ENCODE measurements around the gene SUGP1. TPM values are rescaled to one million over a fixed set of nuclear protein-coding genes. Genes with fewer than 3 reads are reported as not detected.
A peak's percentile ranks its signal among the peaks of the same experiment; 100 is the strongest.

The SUGP1 gene
- total RNA-seq, 2 donors from 2014 or later = 50.2 to 51.1 TPM

DNA sequence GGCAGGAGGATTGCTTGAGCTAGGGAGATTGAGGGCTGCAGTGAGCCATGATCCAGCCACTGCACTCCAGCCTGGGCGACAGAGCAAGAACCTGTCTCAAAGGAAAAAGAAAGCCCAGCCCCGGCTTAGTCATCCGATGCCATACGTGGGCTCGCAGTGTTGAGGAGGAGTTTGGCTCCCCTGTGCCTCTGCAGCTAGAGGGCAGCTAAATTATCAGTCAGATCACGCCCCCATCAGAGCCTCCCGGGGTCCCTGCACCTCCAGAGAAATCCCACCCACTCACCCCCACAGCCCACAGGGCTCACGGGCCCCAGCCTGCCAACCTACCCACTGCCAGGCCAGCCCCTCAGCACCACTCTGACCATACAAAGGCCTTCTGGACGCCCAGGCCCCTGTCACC, 28.0 kb upstream of the SUGP1 start:
- H3K4me1 Mint-ChIP-seq = no peaks in the 10 kb centered on the region
- no peaks in the 10 kb centered on the region for H3K9me3 Mint-ChIP-seq
- no peak overlapping the region for H3K4me3 Mint-ChIP-seq
- H3K27me3 Mint-ChIP-seq = no peaks in the 10 kb centered on the region
- no peak overlapping the region for H3K27ac Mint-ChIP-seq
- peaks cover 66% of the 10 kb centered on the region for H3K36me3 Mint-ChIP-seq (ENCODE audit: low read depth)
- no peak for ATAC-seq (replicated peaks)

- Mint-ChIP-seq H3K27me3 (no peaks in the 10 kb centered on the region), H3K4me1 (no peaks in the 10 kb centered on the region), H3K27ac (no peak overlapping the region), H3K36me3 (ENCODE audit: low read depth) (peaks cover 68% of the 10 kb centered on the region), H3K4me3 (no peak overlapping the region), H3K9me3 (no peaks in the 10 kb centered on the region)
- ATAC-seq (replicated peaks) = no peak
These were observed 27.2 kb upstream of the SUGP1 start for GRCh38 chr19:19347401-19348110.

DNA sequence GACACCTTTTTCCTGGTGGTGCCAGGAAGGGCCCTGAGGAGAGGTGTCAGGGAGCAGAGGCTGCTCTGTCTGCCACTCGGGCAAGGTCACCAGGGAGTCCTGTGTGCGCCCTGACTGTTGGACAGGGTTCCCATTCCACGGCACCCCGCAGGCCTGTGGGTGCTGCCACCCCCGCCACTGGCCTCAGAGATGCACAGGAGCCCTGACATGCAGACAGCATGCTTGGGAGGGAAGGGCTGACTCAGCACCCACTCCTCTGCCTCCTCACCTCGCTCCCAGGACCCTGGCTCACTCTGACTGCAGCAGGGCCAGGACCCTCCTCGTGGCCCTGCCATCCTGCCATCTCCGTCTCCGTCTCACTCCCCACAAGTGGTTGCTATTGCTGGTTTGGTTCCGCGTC, 25.7 kb upstream of the SUGP1 start:
- Mint-ChIP-seq H3K4me3 (no peak overlapping the region), H3K36me3 (ENCODE audit: low read depth) (peaks cover 72% of the 10 kb centered on the region), H3K4me1 (no peaks in the 10 kb centered on the region), H3K27me3 (no peaks in the 10 kb centered on the region), H3K27ac (peak overlapping the region; percentile 48), H3K9me3 (no peaks in the 10 kb centered on the region)
- no peak for ATAC-seq (replicated peaks)

- H3K4me1 Mint-ChIP-seq = no peaks in the 10 kb centered on the region
- no peaks in the 10 kb centered on the region for H3K9me3 Mint-ChIP-seq
- H3K36me3 Mint-ChIP-seq (ENCODE audit: low read depth) = peaks cover 69% of the 10 kb centered on the region
- ATAC-seq (replicated peaks) = no peak
- no peaks in the 10 kb centered on the region for H3K27me3 Mint-ChIP-seq
- H3K27ac Mint-ChIP-seq = no peak overlapping the region
- H3K4me3 Mint-ChIP-seq = no peak overlapping the region
These were observed 24.9 kb upstream of the SUGP1 start for GRCh38 chr19:19345232-19345631.

DNA sequence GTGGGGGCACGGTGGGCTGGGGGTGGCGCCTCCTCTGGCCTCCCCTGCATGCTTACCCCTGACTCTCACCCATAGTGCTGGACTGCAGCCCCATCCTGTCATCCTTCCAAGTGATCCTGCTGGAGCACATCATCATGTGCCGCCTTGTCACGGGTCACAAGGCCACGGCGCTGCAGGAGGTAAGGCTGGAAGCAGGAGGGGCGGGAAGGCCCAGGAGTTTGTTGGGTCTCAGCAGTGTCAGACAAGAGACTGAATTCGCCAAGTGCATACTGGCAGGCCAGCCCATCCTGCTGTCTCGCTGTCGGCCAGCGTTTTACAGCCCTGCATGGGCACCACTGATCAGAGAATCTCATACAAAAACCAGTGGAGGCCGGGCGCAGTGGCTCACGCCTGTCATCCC, 23.5 kb upstream of the SUGP1 start:
- Mint-ChIP-seq H3K27ac (no peak overlapping the region), H3K4me1 (no peaks in the 10 kb centered on the region), H3K4me3 (no peak overlapping the region), H3K36me3 (ENCODE audit: low read depth) (peaks cover 61% of the 10 kb centered on the region), H3K9me3 (no peaks in the 10 kb centered on the region), H3K27me3 (no peaks in the 10 kb centered on the region)
- ATAC-seq (replicated peaks) = no peak

DNA sequence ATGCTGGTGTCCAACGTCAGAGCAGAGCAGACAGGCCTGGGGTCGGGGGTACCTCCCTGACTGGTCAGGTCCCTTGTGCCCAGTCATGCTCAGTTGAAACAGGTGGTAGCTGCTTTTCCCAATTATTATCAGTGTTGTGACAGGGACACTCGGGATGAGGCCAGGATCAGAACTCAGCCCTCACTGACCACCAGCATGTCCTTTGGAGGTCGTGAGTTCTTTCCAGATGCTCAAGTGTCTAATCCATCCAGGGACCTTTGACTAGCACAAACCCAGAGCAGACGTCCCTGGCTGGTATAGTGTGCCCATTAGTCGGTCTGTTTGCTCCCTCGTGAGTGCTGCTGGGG, 22.7 kb upstream of the SUGP1 start:
- H3K4me3 Mint-ChIP-seq = no peak overlapping the region
- no peaks in the 10 kb centered on the region for H3K9me3 Mint-ChIP-seq
- peaks cover 68% of the 10 kb centered on the region for H3K36me3 Mint-ChIP-seq (ENCODE audit: low read depth)
- no peaks in the 10 kb centered on the region for H3K4me1 Mint-ChIP-seq
- H3K27me3 Mint-ChIP-seq = no peaks in the 10 kb centered on the region
- H3K27ac Mint-ChIP-seq = no peak overlapping the region
- no peak for ATAC-seq (replicated peaks)

DNA sequence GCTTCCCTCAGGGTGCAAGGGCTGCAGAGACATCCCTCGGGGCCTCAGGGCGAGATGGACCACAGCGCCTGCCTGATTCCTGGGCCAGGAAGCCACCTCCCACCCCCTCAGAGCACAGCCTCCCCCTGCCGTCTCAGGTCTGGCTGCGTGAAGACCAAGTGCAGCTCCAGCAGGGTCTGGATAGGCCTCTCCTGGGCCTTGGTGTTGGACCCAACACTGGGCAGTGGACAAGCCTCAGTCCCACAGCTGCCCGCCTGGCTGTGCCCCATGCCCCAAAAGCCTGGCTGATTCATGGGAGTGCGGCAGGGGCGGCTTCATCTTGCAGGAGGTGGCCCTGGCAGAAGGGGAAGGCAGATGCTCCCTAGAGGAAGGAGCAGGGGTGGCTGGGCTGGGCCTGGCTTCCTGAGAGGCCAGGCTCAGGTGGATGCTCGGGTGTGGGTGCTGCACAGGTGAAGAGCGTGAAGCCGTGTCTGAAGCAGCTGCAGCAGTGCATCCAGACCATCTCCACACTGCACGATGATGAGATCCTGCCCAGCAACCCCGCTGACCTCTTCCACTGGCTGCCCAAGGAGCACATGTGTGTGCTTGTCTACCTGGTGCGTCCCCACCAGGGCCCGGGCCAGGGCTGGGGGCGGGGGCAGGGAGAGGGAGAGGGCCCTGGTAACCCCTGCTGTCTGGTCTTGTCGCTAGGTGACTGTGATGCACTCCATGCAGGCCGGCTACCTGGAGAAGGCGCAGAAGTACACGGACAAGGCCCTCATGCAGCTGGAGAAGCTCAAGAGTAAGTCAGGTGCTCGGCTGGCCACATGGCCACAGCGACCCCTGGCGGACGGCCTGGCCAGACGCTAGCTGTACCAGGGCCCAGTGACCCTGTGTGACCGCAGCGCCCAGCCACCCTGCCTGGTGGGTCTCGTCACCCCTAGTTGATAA, 22.0 kb upstream of the SUGP1 start:
- no peak overlapping the region for H3K27ac Mint-ChIP-seq
- H3K9me3 Mint-ChIP-seq = no peaks in the 10 kb centered on the region
- no peaks in the 10 kb centered on the region for H3K27me3 Mint-ChIP-seq
- no peak overlapping the region for H3K4me3 Mint-ChIP-seq
- H3K4me1 Mint-ChIP-seq = no peaks in the 10 kb centered on the region
- peak; percentile 28 for ATAC-seq (replicated peaks)
- peaks cover 73% of the 10 kb centered on the region for H3K36me3 Mint-ChIP-seq (ENCODE audit: low read depth)

- no peaks in the 10 kb centered on the region for H3K9me3 Mint-ChIP-seq
- no peak for ATAC-seq (replicated peaks)
- H3K4me3 Mint-ChIP-seq = no peak overlapping the region
- peaks cover 73% of the 10 kb centered on the region for H3K36me3 Mint-ChIP-seq (ENCODE audit: low read depth)
- H3K4me1 Mint-ChIP-seq = no peaks in the 10 kb centered on the region
- no peaks in the 10 kb centered on the region for H3K27me3 Mint-ChIP-seq
- no peak overlapping the region for H3K27ac Mint-ChIP-seq
These were observed 20.7 kb upstream of the SUGP1 start for GRCh38 chr19:19341026-19341425.

DNA sequence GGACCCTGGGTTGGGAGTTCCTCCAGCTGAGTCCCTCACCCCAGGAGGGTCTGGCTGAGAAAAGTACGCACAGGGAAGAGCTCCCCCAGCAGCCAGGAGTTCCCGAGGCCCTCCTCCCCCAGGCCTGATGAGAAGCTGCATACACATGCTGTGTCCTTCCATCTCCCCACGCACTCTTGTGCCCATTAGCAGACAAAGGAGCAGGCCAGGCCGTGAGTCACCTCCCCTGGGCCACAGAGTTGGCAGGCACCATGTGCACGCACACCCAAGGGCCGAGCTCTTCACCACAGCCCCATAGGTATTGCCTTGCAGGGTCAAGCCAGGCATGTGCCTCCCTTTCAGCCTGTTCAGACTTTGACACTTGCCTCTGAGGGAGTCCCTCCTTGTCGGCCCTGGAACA, 17.8 kb upstream of the SUGP1 start:
- no peak overlapping the region for H3K27ac Mint-ChIP-seq
- H3K9me3 Mint-ChIP-seq = no peaks in the 10 kb centered on the region
- H3K4me1 Mint-ChIP-seq = no peaks in the 10 kb centered on the region
- no peak for ATAC-seq (replicated peaks)
- H3K27me3 Mint-ChIP-seq = no peaks in the 10 kb centered on the region
- no peak overlapping the region for H3K4me3 Mint-ChIP-seq
- H3K36me3 Mint-ChIP-seq (ENCODE audit: low read depth) = peaks cover 67% of the 10 kb centered on the region

- Mint-ChIP-seq H3K27ac (no peak overlapping the region), H3K9me3 (no peaks in the 10 kb centered on the region), H3K27me3 (no peaks in the 10 kb centered on the region), H3K4me1 (no peaks in the 10 kb centered on the region), H3K4me3 (no peak overlapping the region), H3K36me3 (ENCODE audit: low read depth) (peaks cover 58% of the 10 kb centered on the region)
- ATAC-seq (replicated peaks) = no peak
These were observed 16.8 kb upstream of the SUGP1 start for GRCh38 chr19:19337120-19337519.

DNA sequence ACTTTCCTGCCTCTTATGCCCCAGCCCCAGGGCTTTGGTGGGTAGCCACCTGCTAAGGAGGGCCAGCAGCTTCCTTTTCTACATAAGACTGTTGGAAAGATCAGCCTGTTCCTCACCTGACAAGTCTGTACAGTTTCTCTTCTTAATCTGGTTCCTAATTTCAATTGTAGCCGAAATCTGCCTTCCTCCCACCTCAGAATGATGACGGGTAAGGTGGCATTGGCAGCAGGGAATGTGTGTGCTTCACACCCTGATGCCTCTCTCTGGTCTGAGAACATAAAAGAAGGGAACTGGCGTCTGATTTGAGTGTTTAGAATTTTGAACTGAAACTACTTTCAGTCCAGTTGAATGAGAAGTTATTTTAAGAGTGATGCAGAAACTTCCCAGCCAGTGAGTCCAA, 16.3 kb upstream of the SUGP1 start:
- Mint-ChIP-seq H3K4me1 (no peaks in the 10 kb centered on the region), H3K27ac (no peak overlapping the region), H3K36me3 (ENCODE audit: low read depth) (peaks cover 57% of the 10 kb centered on the region), H3K27me3 (no peaks in the 10 kb centered on the region), H3K9me3 (no peaks in the 10 kb centered on the region), H3K4me3 (no peak overlapping the region)
- no peak for ATAC-seq (replicated peaks)

DNA sequence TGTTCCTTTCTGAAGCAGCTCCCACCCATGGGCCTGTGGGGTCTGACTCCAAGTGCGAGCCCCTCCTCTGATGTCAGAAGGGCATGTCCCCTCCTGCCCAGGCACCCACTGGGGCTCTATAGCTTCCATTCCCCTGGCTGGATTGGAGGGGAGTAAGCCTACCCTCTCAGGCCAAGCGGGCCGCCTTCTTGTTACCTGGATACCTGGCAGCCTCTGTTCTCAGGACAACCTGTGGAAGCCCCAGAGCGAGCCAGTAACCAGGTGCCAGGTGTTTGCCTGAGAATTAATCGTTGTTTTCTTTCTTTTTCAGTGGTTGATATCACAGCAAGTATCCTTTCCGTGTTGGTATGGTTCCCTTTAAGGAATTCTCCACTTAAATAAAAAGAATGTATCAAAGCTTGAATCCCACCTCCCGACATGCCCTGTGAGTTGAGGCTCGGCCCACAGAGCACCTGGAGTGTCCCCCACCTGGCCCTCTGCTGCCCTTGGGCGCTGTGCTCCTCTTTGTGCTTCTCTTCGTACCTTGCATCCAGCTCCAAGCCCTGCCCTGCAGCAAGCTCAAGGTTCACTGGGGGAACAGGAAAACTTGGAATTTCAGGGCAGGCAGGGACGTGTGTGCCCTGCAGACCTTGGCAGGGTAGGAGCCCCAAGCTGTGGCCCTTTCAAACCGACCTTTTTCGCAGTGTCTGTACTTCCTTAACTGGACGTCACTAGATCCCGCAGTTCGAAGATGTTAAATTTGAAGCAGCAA, 15.3 kb upstream of the SUGP1 start:
- Mint-ChIP-seq H3K27me3 (no peaks in the 10 kb centered on the region), H3K36me3 (ENCODE audit: low read depth) (peaks cover 62% of the 10 kb centered on the region), H3K4me3 (no peak overlapping the region), H3K27ac (peak overlapping the region; percentile 77), H3K9me3 (no peaks in the 10 kb centered on the region), H3K4me1 (no peaks in the 10 kb centered on the region)
- no peak for ATAC-seq (replicated peaks)

- H3K36me3 Mint-ChIP-seq (ENCODE audit: low read depth) = peaks cover 67% of the 10 kb centered on the region
- no peaks in the 10 kb centered on the region for H3K27me3 Mint-ChIP-seq
- no peak overlapping the region for H3K27ac Mint-ChIP-seq
- H3K4me3 Mint-ChIP-seq = no peak overlapping the region
- no peaks in the 10 kb centered on the region for H3K9me3 Mint-ChIP-seq
- ATAC-seq (replicated peaks) = no peak
- no peaks in the 10 kb centered on the region for H3K4me1 Mint-ChIP-seq
These were observed 14.7 kb upstream of the SUGP1 start for GRCh38 chr19:19334989-19335344.

DNA sequence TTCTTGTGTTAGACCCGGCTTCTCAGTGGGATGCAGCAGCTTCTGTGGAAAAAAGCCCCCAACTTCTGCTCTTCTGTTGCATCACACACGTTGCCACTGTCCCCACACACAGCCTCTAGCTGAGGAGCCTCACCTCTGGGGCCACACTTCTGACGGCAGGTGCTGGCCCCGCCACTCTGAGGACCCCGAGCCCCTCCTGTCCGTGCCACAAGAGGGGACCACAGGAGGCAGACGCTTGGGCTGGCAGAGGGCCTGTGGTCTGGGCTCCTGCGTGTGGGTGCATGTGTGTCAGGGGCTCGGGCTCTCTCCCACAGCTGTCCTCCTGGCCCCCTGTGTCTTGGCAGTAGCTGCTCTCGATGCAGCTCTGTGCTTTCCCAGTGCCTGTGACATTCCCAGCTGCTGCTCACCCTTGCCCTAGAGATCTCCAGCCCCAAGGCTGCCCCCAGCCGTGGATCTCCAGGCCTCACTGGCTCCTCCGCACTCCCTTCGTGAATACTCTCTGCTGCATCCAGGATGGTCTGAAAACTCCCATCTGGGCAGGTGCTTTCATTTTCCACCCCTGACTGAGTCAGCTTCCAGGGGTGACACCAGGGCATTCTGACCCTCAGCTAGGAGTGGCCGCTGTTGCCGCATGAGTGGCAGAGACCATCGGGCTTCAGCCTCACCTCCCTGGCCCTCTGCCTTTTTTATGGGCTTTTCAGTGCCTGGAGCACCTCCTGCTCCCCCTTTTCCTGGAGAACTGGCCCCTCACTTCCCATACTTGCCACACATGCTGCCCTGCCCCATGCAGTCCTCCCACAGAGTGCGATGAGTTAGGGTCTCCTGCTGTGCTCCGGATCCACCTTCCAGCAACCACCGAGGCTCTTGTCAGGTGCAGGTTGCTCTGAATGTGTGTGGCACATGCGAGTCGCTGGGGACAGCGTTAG, 14.0 kb upstream of the SUGP1 start:
- Mint-ChIP-seq H3K36me3 (ENCODE audit: low read depth) (peaks cover 71% of the 10 kb centered on the region), H3K9me3 (no peaks in the 10 kb centered on the region), H3K4me3 (no peak overlapping the region), H3K27me3 (no peaks in the 10 kb centered on the region), H3K27ac (no peak overlapping the region), H3K4me1 (peaks cover under 1% of the 10 kb centered on the region)
- no peak for ATAC-seq (replicated peaks)

All from activated T-helper 17 cell treated with anti-CD3 and anti-CD28 coated beads, Interleukin-2, amount 50 U/mL, for 72 hours (primary cell).